Measurements from ENCODE around the gene COL25A1.

The COL25A1 gene

DNA sequence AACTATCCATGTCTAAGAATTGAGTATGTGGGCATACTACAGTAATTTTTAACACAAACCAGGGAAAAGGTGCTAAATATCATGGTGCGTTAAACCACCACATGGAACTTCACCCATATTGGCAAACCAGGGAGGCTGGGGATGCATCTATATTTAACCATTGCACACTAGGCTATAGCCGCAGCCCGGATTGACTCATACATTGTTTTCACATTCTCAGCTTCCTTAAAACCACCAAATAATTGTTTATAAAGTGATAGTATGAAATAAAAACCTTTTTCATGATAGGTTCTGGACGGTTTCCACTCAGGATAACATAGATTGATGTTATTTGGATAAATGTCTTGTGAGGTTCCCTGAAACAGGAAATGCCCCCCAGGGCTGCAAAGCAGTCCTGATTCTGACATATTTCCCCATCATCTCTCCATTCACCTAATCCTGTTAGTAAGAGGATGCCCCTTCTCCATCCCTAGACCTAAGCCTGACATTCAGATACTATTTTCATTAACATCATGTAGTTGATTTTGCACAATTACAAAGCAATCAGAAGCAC, 7.9 kb downstream of the COL25A1 start:
- no peak for DNase-seq (ENCODE audit: low read depth)
- TF ChIP-seq, protein P1, sequence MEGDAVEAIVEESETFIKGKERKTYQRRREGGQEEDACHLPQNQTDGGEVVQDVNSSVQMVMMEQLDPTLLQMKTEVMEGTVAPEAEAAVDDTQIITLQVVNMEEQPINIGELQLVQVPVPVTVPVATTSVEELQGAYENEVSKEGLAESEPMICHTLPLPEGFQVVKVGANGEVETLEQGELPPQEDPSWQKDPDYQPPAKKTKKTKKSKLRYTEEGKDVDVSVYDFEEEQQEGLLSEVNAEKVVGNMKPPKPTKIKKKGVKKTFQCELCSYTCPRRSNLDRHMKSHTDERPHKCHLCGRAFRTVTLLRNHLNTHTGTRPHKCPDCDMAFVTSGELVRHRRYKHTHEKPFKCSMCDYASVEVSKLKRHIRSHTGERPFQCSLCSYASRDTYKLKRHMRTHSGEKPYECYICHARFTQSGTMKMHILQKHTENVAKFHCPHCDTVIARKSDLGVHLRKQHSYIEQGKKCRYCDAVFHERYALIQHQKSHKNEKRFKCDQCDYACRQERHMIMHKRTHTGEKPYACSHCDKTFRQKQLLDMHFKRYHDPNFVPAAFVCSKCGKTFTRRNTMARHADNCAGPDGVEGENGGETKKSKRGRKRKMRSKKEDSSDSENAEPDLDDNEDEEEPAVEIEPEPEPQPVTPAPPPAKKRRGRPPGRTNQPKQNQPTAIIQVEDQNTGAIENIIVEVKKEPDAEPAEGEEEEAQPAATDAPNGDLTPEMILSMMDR (IDR thresholded peaks at IDR 0.05; ENCODE audit: control insufficient read depth, insufficient read depth, low read depth, low read length, missing control alignments), result no peak
- no peak overlapping the region for H3K4me3 ChIP-seq (ENCODE audit: control insufficient read depth, low read depth, low read length)

DNA sequence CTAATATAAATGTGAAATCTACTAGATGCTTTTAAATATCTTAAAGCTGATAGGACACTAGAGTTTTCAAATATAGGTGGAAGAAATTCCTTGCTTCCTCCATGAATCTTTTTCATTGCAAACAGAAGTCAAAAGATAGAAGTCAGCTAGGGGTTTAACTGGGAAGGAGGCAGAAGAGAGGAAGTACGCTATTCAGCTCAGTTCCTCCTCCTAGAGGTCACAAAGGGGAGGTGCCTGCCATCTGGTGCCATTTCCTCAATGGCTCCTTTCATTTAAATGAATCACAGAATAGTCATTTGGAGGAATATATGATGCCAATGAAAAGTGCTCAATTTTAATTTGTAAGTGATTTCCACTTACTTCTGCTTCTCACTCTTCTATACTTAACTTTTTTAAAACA, 8.5 kb downstream of the COL25A1 start:
- TF ChIP-seq, protein P1 (IDR thresholded peaks at IDR 0.05; ENCODE audit: control insufficient read depth, insufficient read depth, low read depth, low read length, missing control alignments), result no peak
- DNase-seq (ENCODE audit: low read depth), result no peak
- H3K4me3 ChIP-seq (ENCODE audit: control insufficient read depth, low read depth, low read length), result no peak overlapping the region

DNA sequence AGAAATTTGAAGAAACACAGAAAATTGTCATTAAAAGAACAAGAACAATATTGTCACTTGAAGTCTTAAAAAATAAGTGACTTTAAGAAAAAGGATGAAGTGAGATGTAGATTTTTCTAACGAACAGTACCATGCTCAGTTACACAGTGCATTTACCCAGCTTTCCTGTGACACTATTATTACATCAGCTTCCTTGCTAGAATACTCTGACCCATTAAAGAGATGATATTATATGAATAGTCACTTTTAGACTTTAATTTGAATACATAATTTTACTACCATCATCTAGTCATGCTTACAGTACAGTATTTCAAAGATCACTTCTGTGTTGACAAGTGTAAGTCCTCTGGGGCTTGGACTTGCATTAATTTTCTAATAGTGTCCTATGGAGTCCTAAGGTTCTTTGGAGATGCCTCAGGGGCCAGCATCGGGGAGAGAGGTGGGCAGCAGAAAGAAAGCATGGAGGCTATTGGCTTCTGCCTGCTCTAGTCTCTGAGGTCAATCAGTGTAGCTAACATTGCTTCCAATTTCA, 10.7 kb downstream of the COL25A1 start:
- no peak for DNase-seq (ENCODE audit: low read depth)
- no peak overlapping the region for H3K4me3 ChIP-seq (ENCODE audit: control insufficient read depth, low read depth, low read length)
- TF ChIP-seq, protein P1 (IDR thresholded peaks at IDR 0.05; ENCODE audit: control insufficient read depth, insufficient read depth, low read depth, low read length, missing control alignments), result no peak

DNA sequence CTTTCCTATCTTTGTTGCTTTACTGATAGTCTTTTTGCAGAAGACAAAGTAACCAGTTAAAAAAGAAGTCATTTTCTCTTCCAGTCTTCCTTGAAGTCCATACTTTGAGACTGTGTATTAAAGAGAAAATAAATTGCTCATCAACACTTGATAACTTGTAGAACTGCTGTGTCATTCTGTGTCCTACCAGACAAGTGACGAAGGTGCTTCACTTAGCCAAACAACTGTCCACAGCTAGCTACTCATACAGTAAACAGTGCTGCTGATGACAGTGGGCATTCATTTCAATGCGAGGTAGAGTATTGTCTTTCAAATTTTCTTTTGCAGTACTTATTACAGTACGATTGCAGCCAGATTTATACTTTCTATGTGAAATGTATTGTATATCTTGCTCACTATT, 11.5 kb downstream of the COL25A1 start:
- H3K4me3 ChIP-seq (ENCODE audit: control insufficient read depth, low read depth, low read length), result no peak overlapping the region
- TF ChIP-seq, protein P1 (IDR thresholded peaks at IDR 0.05; ENCODE audit: control insufficient read depth, insufficient read depth, low read depth, low read length, missing control alignments), result no peak
- no peak for DNase-seq (ENCODE audit: low read depth)

DNA sequence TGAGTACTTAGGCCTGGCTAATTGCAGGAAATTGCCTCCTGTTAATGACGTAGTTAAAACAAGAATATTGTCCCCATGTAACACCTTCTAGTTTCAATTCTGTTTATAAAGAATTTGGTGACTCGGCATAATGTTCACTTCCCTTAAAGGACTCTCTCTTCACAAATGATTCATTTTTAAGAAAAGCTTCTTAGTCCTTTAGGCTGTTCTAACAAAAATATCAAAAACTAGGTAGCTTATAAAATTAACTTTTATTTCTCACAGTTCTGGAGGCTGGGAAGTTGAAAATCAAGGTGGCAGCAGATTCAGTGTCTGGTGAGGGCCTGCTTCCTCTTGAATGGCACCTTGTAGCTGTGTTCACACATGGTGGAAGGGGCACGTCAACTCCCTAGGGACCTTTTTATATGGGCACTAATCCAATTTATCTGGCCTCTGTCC, 23.8 kb downstream of the COL25A1 start:
- no peak for DNase-seq (ENCODE audit: low read depth)
- no peak overlapping the region for H3K4me3 ChIP-seq (ENCODE audit: control insufficient read depth, low read depth, low read length)
- TF ChIP-seq, protein P1 (IDR thresholded peaks at IDR 0.05; ENCODE audit: control insufficient read depth, insufficient read depth, low read depth, low read length, missing control alignments), result no peak

DNA sequence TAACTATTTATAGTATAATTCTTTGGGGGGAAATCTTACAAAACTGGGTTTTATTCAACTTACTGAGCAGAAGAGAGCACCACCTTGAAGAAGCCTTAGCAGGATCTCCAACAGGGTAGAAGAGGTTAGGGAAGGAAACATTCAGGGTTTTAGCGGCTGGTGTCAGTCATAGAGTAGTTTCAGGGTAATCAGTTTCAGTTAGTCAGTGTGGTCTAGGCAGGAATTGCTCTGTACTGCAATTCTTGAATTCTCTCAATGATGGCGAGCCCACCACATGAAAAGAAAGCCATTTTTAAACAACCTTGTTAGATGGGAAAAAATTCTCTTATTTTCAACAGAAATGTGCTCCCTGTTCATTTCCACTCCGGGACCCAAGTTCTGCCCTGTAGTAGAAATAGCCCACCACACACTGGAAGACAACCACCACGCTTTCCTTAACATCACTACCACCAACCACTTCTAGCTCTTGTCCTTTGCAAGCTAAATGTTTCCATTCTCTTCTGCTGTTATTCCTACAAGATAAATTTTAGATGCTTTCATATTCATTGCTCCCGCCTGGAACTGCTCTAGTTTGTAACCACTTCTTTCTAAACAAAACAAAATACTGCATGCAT, 25.9 kb downstream of the COL25A1 start:
- no peak overlapping the region for H3K4me3 ChIP-seq (ENCODE audit: control insufficient read depth, low read depth, low read length)
- DNase-seq (ENCODE audit: low read depth), result no peak
- TF ChIP-seq, protein P1 (IDR thresholded peaks at IDR 0.05; ENCODE audit: control insufficient read depth, insufficient read depth, low read depth, low read length, missing control alignments), result no peak

All from AG09309 (cell line).